Stomach (tissue), 4 donors: Measurements from ENCODE around the gene PET100.

Experiments used
- EP300 ChIP-seq: sonication (generic); formaldehyde crosslinking; IDR thresholded peaks from one replicate; pipeline ENCODE4 v1.6.1; 2017; ENCODE audit warnings: antibody characterized with exemption
- POLR2A ChIP-seq, 4 donors: fragments of 450-650 bp; IDR thresholded peaks; one replicate each; pipeline ENCODE4 v1.6.1; 2016; ENCODE audit warnings: antibody characterized with exemption in 4 of 4, control low read depth in 2 of 4, mild to moderate bottlenecking in 1 of 4, moderate library complexity in 1 of 4
- POLR2AphosphoS5 ChIP-seq, 3 donors: sonication (generic); formaldehyde crosslinking; IDR thresholded peaks; one replicate each; pipeline ENCODE4 v1.6.1; 2016; ENCODE audit warnings: antibody characterized with exemption in 3 of 3
- TF ChIP-seq, protein P1 (sequence below), 7 experiments: fragments of 450-650 bp in 4 of 7; fragments of 200-600 bp in 3 of 7; sonication (generic) in 3 of 7; IDR thresholded peaks; one replicate each; pipeline ENCODE4 v1.5.1; 2016 to 2019; ENCODE audit warnings: antibody characterized with exemption in 7 of 7, control low read depth in 2 of 7, mild to moderate bottlenecking in 1 of 7

DNA sequence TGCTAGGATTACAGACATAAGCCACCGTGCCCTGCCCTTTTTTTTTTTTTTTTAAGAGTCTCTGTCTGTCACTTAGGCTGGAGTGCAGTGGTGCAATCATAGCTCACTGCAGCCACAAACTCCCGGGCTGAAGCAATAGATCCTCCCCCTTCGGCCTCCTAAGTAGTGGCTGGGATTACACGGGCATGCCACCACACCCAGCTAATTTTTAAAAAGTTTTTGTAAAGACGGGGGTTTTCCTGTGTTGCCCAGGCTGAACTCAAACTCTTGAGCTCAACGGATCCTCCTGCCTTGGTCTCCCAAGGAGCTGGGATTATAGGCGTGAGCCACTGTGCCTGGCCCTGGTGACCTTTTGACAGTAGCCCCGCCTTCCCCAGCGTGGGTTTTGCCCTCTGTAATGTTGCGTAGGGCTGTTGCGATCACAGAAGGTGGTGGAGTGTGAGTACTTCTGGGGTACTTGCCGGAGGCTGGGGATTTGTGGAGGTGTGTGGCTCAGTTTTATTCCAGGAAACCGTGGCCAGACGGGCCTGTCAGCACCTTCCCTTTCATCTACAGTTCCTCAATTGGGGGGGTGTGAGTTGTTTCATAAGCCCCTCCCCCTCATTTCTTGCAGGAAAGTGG lies 27.6 kb downstream of the PET100 start:
- TF ChIP-seq POLR2A (IDR thresholded peaks at IDR 0.05) (no peak), EP300 (no peak), POLR2AphosphoS5 (IDR thresholded peaks at IDR 0.05) (no peak)
- TF ChIP-seq, protein P1, sequence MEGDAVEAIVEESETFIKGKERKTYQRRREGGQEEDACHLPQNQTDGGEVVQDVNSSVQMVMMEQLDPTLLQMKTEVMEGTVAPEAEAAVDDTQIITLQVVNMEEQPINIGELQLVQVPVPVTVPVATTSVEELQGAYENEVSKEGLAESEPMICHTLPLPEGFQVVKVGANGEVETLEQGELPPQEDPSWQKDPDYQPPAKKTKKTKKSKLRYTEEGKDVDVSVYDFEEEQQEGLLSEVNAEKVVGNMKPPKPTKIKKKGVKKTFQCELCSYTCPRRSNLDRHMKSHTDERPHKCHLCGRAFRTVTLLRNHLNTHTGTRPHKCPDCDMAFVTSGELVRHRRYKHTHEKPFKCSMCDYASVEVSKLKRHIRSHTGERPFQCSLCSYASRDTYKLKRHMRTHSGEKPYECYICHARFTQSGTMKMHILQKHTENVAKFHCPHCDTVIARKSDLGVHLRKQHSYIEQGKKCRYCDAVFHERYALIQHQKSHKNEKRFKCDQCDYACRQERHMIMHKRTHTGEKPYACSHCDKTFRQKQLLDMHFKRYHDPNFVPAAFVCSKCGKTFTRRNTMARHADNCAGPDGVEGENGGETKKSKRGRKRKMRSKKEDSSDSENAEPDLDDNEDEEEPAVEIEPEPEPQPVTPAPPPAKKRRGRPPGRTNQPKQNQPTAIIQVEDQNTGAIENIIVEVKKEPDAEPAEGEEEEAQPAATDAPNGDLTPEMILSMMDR (IDR thresholded peaks at IDR 0.05) = no peak
